Measurements from ENCODE around the gene CATSPERD.

Gene CATSPERD

GRCh38 chr19:5801796-5802619, 81.6 kb downstream of the CATSPERD start:
- Mint-ChIP-seq H3K4me3 (peak overlapping the region; percentile 22), H3K9me3 (no peaks in the 10 kb centered on the region), H3K27me3 (ENCODE audit: low read depth) (peaks cover 35% of the 10 kb centered on the region), H3K36me3 (ENCODE audit: low read depth) (no peaks in the 10 kb centered on the region), H3K4me1 (ENCODE audit: low read depth) (peaks cover 18% of the 10 kb centered on the region), H3K27ac (no peak overlapping the region)
- no peak for DNase-seq (ENCODE audit: low spot score)

GRCh38 chr19:5803441-5803751, 83.0 kb downstream of the CATSPERD start:
- no peaks in the 10 kb centered on the region for H3K36me3 Mint-ChIP-seq (ENCODE audit: low read depth)
- no peaks in the 10 kb centered on the region for H3K9me3 Mint-ChIP-seq
- H3K4me3 Mint-ChIP-seq: peak overlapping the region; percentile 72
- no peak for DNase-seq (ENCODE audit: low spot score)
- peaks cover 42% of the 10 kb centered on the region for H3K27me3 Mint-ChIP-seq (ENCODE audit: low read depth)
- no peak overlapping the region for H3K27ac Mint-ChIP-seq
- H3K4me1 Mint-ChIP-seq (ENCODE audit: low read depth): peaks cover 18% of the 10 kb centered on the region

GRCh38 chr19:5803752-5804515, 83.5 kb downstream of the CATSPERD start:
- Mint-ChIP-seq H3K9me3 (no peaks in the 10 kb centered on the region), H3K36me3 (ENCODE audit: low read depth) (no peaks in the 10 kb centered on the region), H3K4me3 (peak overlapping the region; percentile 72), H3K27ac (peak overlapping the region; percentile 59), H3K4me1 (ENCODE audit: low read depth) (peaks cover 18% of the 10 kb centered on the region), H3K27me3 (ENCODE audit: low read depth) (peaks cover 40% of the 10 kb centered on the region)
- peak; percentile 95 for DNase-seq (ENCODE audit: low spot score)

- no peaks in the 10 kb centered on the region for H3K36me3 Mint-ChIP-seq (ENCODE audit: low read depth)
- peaks cover 18% of the 10 kb centered on the region for H3K4me1 Mint-ChIP-seq (ENCODE audit: low read depth)
- H3K9me3 Mint-ChIP-seq: no peaks in the 10 kb centered on the region
- peak within 1 kb of the TSS; percentile 72 for H3K4me3 Mint-ChIP-seq
- H3K27me3 Mint-ChIP-seq (ENCODE audit: low read depth): peaks cover 38% of the 10 kb centered on the region
- H3K27ac Mint-ChIP-seq: peak within 1 kb of the TSS; percentile 15
- no peak for DNase-seq (ENCODE audit: low spot score)
These were observed 84.4 kb downstream of the CATSPERD start, which contains the start of gene NRTN for GRCh38 chr19:5804516-5805461. TSS of gene NRTN (plus strand) at chr19:5805067. CDS start at chr19:5824166, 19,099 bp downstream.

- Mint-ChIP-seq H3K36me3 (ENCODE audit: low read depth) (no peaks in the 10 kb centered on the region), H3K4me3 (peak overlapping the region; percentile 59), H3K27ac (no peak overlapping the region), H3K4me1 (ENCODE audit: low read depth) (peaks cover 18% of the 10 kb centered on the region), H3K9me3 (no peaks in the 10 kb centered on the region), H3K27me3 (ENCODE audit: low read depth) (peaks cover 37% of the 10 kb centered on the region)
- DNase-seq (ENCODE audit: low spot score): peak; percentile 40
These were observed 85.2 kb downstream of the CATSPERD start for GRCh38 chr19:5805462-5806132.

- Mint-ChIP-seq H3K36me3 (ENCODE audit: low read depth) (no peaks in the 10 kb centered on the region), H3K4me1 (ENCODE audit: low read depth) (peaks cover 18% of the 10 kb centered on the region), H3K9me3 (no peaks in the 10 kb centered on the region), H3K27me3 (ENCODE audit: low read depth) (peaks cover 35% of the 10 kb centered on the region), H3K4me3 (no peak overlapping the region), H3K27ac (no peak overlapping the region)
- DNase-seq (ENCODE audit: low spot score): no peak
These were observed 85.7 kb downstream of the CATSPERD start for GRCh38 chr19:5806133-5806489.

- DNase-seq (ENCODE audit: low spot score): no peak
- Mint-ChIP-seq H3K27me3 (ENCODE audit: low read depth) (peaks cover 35% of the 10 kb centered on the region), H3K9me3 (no peaks in the 10 kb centered on the region), H3K4me3 (no peak overlapping the region), H3K4me1 (ENCODE audit: low read depth) (peaks cover 18% of the 10 kb centered on the region), H3K36me3 (ENCODE audit: low read depth) (no peaks in the 10 kb centered on the region), H3K27ac (no peak overlapping the region)
These were observed 86.5 kb downstream of the CATSPERD start for GRCh38 chr19:5806905-5807304.

GRCh38 chr19:5808120-5808816, 87.8 kb downstream of the CATSPERD start:
- H3K4me3 Mint-ChIP-seq: no peak overlapping the region
- H3K4me1 Mint-ChIP-seq (ENCODE audit: low read depth): peaks cover 11% of the 10 kb centered on the region
- no peaks in the 10 kb centered on the region for H3K9me3 Mint-ChIP-seq
- H3K36me3 Mint-ChIP-seq (ENCODE audit: low read depth): no peaks in the 10 kb centered on the region
- H3K27me3 Mint-ChIP-seq (ENCODE audit: low read depth): peaks cover 32% of the 10 kb centered on the region
- DNase-seq (ENCODE audit: low spot score): no peak
- H3K27ac Mint-ChIP-seq: no peak overlapping the region

GRCh38 chr19:5809053-5809452, 88.6 kb downstream of the CATSPERD start:
- Mint-ChIP-seq H3K36me3 (ENCODE audit: low read depth) (no peaks in the 10 kb centered on the region), H3K4me1 (ENCODE audit: low read depth) (peaks cover 6% of the 10 kb centered on the region), H3K27ac (no peak overlapping the region), H3K27me3 (ENCODE audit: low read depth) (peaks cover 28% of the 10 kb centered on the region), H3K4me3 (no peak overlapping the region), H3K9me3 (no peaks in the 10 kb centered on the region)
- no peak for DNase-seq (ENCODE audit: low spot score)

- DNase-seq (ENCODE audit: low spot score): no peak
- H3K36me3 Mint-ChIP-seq (ENCODE audit: low read depth): no peaks in the 10 kb centered on the region
These were observed 89.0 kb downstream of the CATSPERD start for GRCh38 chr19:5809469-5809868.

GRCh38 chr19:5811117-5811516, 90.7 kb downstream of the CATSPERD start:
- no peaks in the 10 kb centered on the region for H3K36me3 Mint-ChIP-seq (ENCODE audit: low read depth)
- no peak overlapping the region for H3K27ac Mint-ChIP-seq
- no peaks in the 10 kb centered on the region for H3K4me1 Mint-ChIP-seq (ENCODE audit: low read depth)
- no peak overlapping the region for H3K4me3 Mint-ChIP-seq
- peaks cover 16% of the 10 kb centered on the region for H3K27me3 Mint-ChIP-seq (ENCODE audit: low read depth)
- DNase-seq (ENCODE audit: low spot score): no peak
- H3K9me3 Mint-ChIP-seq: no peaks in the 10 kb centered on the region

More at GRCh38 chr19:5809469-5809868, 89.0 kb downstream of the CATSPERD start:
- Mint-ChIP-seq H3K27ac (no peak overlapping the region), H3K4me3 (no peak overlapping the region), H3K27me3 (ENCODE audit: low read depth) (peaks cover 24% of the 10 kb centered on the region), H3K4me1 (ENCODE audit: low read depth) (peaks cover 1% of the 10 kb centered on the region), H3K9me3 (no peaks in the 10 kb centered on the region)

- Mint-ChIP-seq H3K36me3 (ENCODE audit: low read depth) (no peaks in the 10 kb centered on the region), H3K27ac (no peak overlapping the region), H3K27me3 (ENCODE audit: low read depth) (no peaks in the 10 kb centered on the region), H3K4me3 (no peak overlapping the region), H3K4me1 (ENCODE audit: low read depth) (no peaks in the 10 kb centered on the region), H3K9me3 (no peaks in the 10 kb centered on the region)
- no peak for DNase-seq (ENCODE audit: low spot score)
These were observed 93.8 kb downstream of the CATSPERD start for GRCh38 chr19:5814123-5814851.

All from T-helper 2 cell treated with Interferon-gamma antibody and Interleukin-4, amounts not matched to agents 5 μg/mL and 100 μg/mL, for 36 hours (primary cell).